ENCODE measurements around the gene SLCO1C1.

- TF ChIP-seq POLR2A (IDR thresholded peaks at IDR 0.05) (no peak), EP300 (IDR thresholded peaks at IDR 0.05) (no peak), POLR2AphosphoS5 (IDR thresholded peaks at IDR 0.05) (no peak)
- TF ChIP-seq, protein P1, sequence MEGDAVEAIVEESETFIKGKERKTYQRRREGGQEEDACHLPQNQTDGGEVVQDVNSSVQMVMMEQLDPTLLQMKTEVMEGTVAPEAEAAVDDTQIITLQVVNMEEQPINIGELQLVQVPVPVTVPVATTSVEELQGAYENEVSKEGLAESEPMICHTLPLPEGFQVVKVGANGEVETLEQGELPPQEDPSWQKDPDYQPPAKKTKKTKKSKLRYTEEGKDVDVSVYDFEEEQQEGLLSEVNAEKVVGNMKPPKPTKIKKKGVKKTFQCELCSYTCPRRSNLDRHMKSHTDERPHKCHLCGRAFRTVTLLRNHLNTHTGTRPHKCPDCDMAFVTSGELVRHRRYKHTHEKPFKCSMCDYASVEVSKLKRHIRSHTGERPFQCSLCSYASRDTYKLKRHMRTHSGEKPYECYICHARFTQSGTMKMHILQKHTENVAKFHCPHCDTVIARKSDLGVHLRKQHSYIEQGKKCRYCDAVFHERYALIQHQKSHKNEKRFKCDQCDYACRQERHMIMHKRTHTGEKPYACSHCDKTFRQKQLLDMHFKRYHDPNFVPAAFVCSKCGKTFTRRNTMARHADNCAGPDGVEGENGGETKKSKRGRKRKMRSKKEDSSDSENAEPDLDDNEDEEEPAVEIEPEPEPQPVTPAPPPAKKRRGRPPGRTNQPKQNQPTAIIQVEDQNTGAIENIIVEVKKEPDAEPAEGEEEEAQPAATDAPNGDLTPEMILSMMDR (IDR thresholded peaks at IDR 0.05) = no peak
These were observed 1.2 kb downstream of the SLCO1C1 start for GRCh38 chr12:20696181-20696905.

Data from suprapubic skin (tissue), 4 donors.